GM13977 (cell line): ENCODE data around the gene SSH3.

Experiments
- DNase-seq: peaks from one replicate; pipeline ENCODE4 v3.0.0; 2012; ENCODE audit warnings: low spot score
- CTCF ChIP-seq: IDR thresholded peaks from 2 replicates; pipeline ENCODE4 v1.5.1; 2012; ENCODE audit warnings: mild to moderate bottlenecking, control low read depth; ENCODE audit not compliant: insufficient read depth; ENCODE audit errors: extremely low read depth, missing control alignments
- in situ Hi-C: fragments of 300-500 bp; cut with MboI; formaldehyde crosslinking; loops from one replicate; pipeline ENCODE4 v1.12.0; 2022; ENCODE audit warnings: low sequenced_read_pairs, low pct_unique_long_range_greater_than_20kb, mixed read lengths, inconsistent platforms; ENCODE audit not compliant: unreplicated experiment

Gene SSH3

GRCh38 chr11:67332081-67332691 is 28.9 kb downstream of the SSH3 start:
- in situ Hi-C loops, result loop anchor here (10.0 kb wide), 1 partner anchor 53 kb away; no protein-coding TSS in a partner anchor
- TF ChIP-seq CTCF, result no peak
- no peak for DNase-seq

- in situ Hi-C loops, result loop anchor here (10.0 kb wide), 1 partner anchor 48 kb away; no protein-coding TSS in a partner anchor
- DNase-seq, result no peak
- TF ChIP-seq CTCF, result no peak
Observed at GRCh38 chr11:67337257-67337656, 33.9 kb downstream of the SSH3 start.

DNA sequence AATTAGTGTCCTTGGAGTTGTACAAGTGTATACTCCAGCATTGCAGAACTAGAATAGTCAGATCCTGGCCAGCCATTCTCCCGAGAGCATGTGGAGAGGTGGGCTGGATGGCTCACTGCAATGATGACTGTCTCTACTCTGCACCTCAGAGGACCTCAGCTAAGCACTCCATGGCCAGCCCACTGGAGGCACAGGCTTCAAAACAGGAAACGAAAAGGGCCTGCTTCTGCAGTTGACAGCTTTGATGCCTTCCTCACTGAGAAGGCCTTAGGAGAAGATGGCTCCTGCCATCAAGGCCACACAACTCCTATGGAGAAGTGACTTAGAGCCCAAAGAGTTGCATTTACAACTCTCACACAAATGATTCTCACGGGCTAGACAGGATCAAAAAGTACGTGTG is 40.9 kb downstream of the SSH3 start:
- in situ Hi-C loops, result no loop called here
- TF ChIP-seq CTCF, result no peak
- no peak for DNase-seq

- TF ChIP-seq CTCF, result no peak
- no peak for DNase-seq
- in situ Hi-C loops, result no loop called here
Observed at GRCh38 chr11:67345247-67345919, 42.1 kb downstream of the SSH3 start.

- peak; percentile 77 for TF ChIP-seq CTCF
- no peak for DNase-seq
- in situ Hi-C loops, result no loop called here
Observed at GRCh38 chr11:67345920-67346819, 42.8 kb downstream of the SSH3 start.

GRCh38 chr11:67347964-67348749 is 44.8 kb downstream of the SSH3 start:
- DNase-seq, result no peak
- in situ Hi-C loops, result no loop called here
- TF ChIP-seq CTCF, result no peak
